Measurements from ENCODE around the gene ASB2. TPM values are rescaled to one million over a fixed set of nuclear protein-coding genes. Genes with fewer than 3 reads are reported as not detected.

Gene ASB2
- total RNA-seq, 1 donor from 2014 or later: not detected

- Mint-ChIP-seq H3K27ac (no peak overlapping the region), H3K4me1 (ENCODE audit: low read depth) (no peaks in the 10 kb centered on the region), H3K9me3 (ENCODE audit: low read depth) (peaks cover 5% of the 10 kb centered on the region), H3K36me3 (ENCODE audit: insufficient read depth) (no peaks in the 10 kb centered on the region), H3K27me3 (peaks cover 5% of the 10 kb centered on the region), H3K4me3 (ENCODE audit: low read depth) (no peak overlapping the region)
- TF ChIP-seq CTCF (IDR thresholded peaks at IDR 0.05; ENCODE audit: unreplicated experiment): no peak
- no peak for DNase-seq (ENCODE audit: low spot score, unreplicated experiment)
These were observed 61.2 kb downstream of the ASB2 start for GRCh38 chr14:93915070-93915705.

- no peak for TF ChIP-seq CTCF (IDR thresholded peaks at IDR 0.05; ENCODE audit: unreplicated experiment)
- Mint-ChIP-seq H3K27ac (no peak overlapping the region), H3K9me3 (ENCODE audit: low read depth) (no peaks in the 10 kb centered on the region), H3K4me1 (ENCODE audit: low read depth) (no peaks in the 10 kb centered on the region), H3K27me3 (peaks cover 3% of the 10 kb centered on the region), H3K4me3 (ENCODE audit: low read depth) (no peak overlapping the region), H3K36me3 (ENCODE audit: insufficient read depth) (no peaks in the 10 kb centered on the region)
- no peak for DNase-seq (ENCODE audit: low spot score, unreplicated experiment)
These were observed 62.1 kb downstream of the ASB2 start for GRCh38 chr14:93914278-93914677.

- H3K9me3 Mint-ChIP-seq (ENCODE audit: low read depth): no peaks in the 10 kb centered on the region
- H3K4me1 Mint-ChIP-seq (ENCODE audit: low read depth): no peaks in the 10 kb centered on the region
- H3K27ac Mint-ChIP-seq: no peak overlapping the region
- no peak overlapping the region for H3K4me3 Mint-ChIP-seq (ENCODE audit: low read depth)
- no peak for DNase-seq (ENCODE audit: low spot score, unreplicated experiment)
- TF ChIP-seq CTCF (IDR thresholded peaks at IDR 0.05; ENCODE audit: unreplicated experiment): no peak
- H3K36me3 Mint-ChIP-seq (ENCODE audit: insufficient read depth): no peaks in the 10 kb centered on the region
- peaks cover 3% of the 10 kb centered on the region for H3K27me3 Mint-ChIP-seq
These were observed 63.6 kb downstream of the ASB2 start for GRCh38 chr14:93912782-93913181.

DNA sequence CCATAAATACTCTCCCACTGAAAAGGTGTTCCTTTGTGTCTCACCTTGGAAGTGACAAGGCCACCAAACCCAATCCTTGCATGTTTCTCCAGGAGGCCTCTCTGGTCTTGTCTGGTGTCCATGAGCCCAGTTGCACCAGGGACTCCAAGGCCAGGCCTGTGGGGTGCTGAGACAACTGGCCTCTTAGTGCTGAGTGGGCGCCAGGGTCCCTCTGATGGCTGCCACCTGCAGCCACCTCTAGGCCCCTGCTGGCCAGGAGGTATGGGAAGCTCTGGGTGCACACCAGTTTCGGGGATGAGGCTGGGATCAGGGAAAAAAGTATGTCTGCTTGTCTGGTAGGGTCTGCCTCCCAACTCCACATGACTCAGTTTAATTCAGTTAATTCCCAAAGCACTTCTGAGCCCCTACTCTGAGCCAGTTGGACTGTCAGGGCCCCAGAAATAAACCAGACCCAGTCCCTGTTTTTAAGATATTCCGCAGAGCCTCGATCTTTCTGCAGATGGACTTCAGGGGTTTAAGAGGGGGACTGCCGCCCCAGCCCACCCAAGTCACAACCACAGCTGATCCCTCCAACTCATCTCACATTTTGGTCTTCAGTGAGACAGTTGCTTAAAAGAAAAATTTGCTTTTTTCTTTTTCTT is 64.3 kb downstream of the ASB2 start:
- no peak for TF ChIP-seq CTCF (IDR thresholded peaks at IDR 0.05; ENCODE audit: unreplicated experiment)
- Mint-ChIP-seq H3K27me3 (peaks cover 3% of the 10 kb centered on the region), H3K27ac (no peak overlapping the region), H3K4me1 (ENCODE audit: low read depth) (no peaks in the 10 kb centered on the region), H3K9me3 (ENCODE audit: low read depth) (no peaks in the 10 kb centered on the region), H3K4me3 (ENCODE audit: low read depth) (no peak overlapping the region), H3K36me3 (ENCODE audit: insufficient read depth) (no peaks in the 10 kb centered on the region)
- no peak for DNase-seq (ENCODE audit: low spot score, unreplicated experiment)

DNA sequence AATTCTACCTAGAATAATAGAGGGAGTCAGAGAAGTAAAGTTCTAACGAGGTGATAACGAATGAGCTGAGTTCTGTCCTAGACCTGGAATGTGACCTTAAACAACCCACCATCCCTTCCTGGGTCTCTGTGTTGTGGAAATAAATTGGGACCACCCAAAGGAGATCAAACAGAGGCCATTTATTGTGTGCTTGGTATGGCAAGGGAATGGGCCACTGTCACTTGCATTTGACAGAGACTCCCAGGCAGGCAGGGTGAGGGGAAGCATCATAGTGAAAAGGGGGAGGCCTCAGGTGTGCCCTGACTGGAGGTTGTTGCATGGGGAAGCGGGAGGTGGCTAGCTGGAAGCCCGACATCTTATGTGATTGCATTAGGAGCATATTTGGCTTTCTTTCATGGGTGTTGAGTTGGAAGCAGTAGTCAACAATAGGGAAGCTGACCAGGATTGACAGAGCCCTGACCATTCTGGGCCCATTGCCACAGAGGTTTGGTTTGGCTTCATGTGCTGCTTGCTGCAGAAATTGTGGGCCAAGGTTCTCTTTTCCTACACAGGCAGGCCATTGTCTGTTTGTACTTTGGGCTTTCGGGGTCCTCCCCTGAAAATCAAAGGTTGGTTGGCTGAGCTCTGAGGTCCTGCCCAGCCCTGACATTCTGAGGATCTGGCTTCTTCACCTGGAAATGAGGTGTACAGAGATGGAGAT is 66.8 kb downstream of the ASB2 start:
- Mint-ChIP-seq H3K4me1 (ENCODE audit: low read depth) (no peaks in the 10 kb centered on the region), H3K27me3 (peaks cover 7% of the 10 kb centered on the region), H3K4me3 (ENCODE audit: low read depth) (no peak overlapping the region), H3K36me3 (ENCODE audit: insufficient read depth) (no peaks in the 10 kb centered on the region), H3K27ac (no peak overlapping the region), H3K9me3 (ENCODE audit: low read depth) (no peaks in the 10 kb centered on the region)
- no peak for TF ChIP-seq CTCF (IDR thresholded peaks at IDR 0.05; ENCODE audit: unreplicated experiment)
- DNase-seq (ENCODE audit: low spot score, unreplicated experiment): no peak

Measured in progenitor cell of endocrine pancreas (in vitro differentiated cells).